Naive B cell (primary cell): ENCODE data around the gene ARID1B. TPM values are rescaled to one million over a fixed set of nuclear protein-coding genes. Genes with fewer than 3 reads are reported as not detected.

ENCODE experiments used
- ATAC-seq, 2 donors: fragments of 150-1000 bp; cut with Tn5 transposase; 2 replicates each; pipeline ENCODE4 v1.10.0; 2021; ENCODE audit warnings: low read depth in 2 of 2, mild to moderate bottlenecking in 2 of 2, moderate library complexity in 2 of 2
- DNase-seq: peaks from one replicate; pipeline ENCODE4 v3.0.0; 2022
- H3K27ac Mint-ChIP-seq, 6 donors: one replicate each; pipeline ENCODE4 v1.8.0; 2020 to 2022; ENCODE audit warnings: mild to moderate bottlenecking in 6 of 6, mixed read lengths in 6 of 6, moderate library complexity in 5 of 6, inconsistent platforms in 2 of 6
- H3K27me3 Mint-ChIP-seq, 3 donors: one replicate each; pipeline ENCODE4 v1.8.0; 2021 to 2022; ENCODE audit warnings: mixed read lengths in 3 of 3, mild to moderate bottlenecking in 1 of 3
- H3K36me3 Mint-ChIP-seq, 2 donors: one replicate each; pipeline ENCODE4 v1.8.0; 2020 to 2022; ENCODE audit warnings: mixed read lengths in 2 of 2, inconsistent platforms in 1 of 2, mild to moderate bottlenecking in 1 of 2
- H3K4me1 Mint-ChIP-seq, 3 donors: one replicate each; pipeline ENCODE4 v1.8.0; 2020 to 2022; ENCODE audit warnings: mixed read lengths in 3 of 3, inconsistent platforms in 1 of 3, mild to moderate bottlenecking in 1 of 3, moderate library complexity in 1 of 3
- H3K4me3 Mint-ChIP-seq, 8 donors: one replicate each; pipeline ENCODE4 v1.8.0; 2020 to 2022; ENCODE audit warnings: mild to moderate bottlenecking in 8 of 8, mixed read lengths in 8 of 8, moderate library complexity in 8 of 8, inconsistent platforms in 2 of 8
- H3K9me3 Mint-ChIP-seq, 7 donors: one replicate each; pipeline ENCODE4 v1.8.0; 2020 to 2022; ENCODE audit warnings: mixed read lengths in 7 of 7, mild to moderate bottlenecking in 5 of 7, inconsistent platforms in 2 of 7, moderate library complexity in 1 of 7
- polyA plus RNA-seq, 6 donors: library from polyadenylated mRNA; unstranded; fragments of 300-500 nt; fragmentation: Illumina TruSeq; gene quantifications; one replicate each; pipeline ENCODE4 v1.2.3, GENCODE V29; 2021; ENCODE audit warnings: low read depth in 6 of 6

The ARID1B gene
- polyA plus RNA-seq, 6 donors from 2014 or later = 16.6 to 44.1 (median 27.5) TPM

GRCh38 chr6:157074969-157075368, 297.8 kb downstream of the ARID1B start:
- no peak overlapping the region for H3K4me3 Mint-ChIP-seq
- ATAC-seq = no peak
- H3K27ac Mint-ChIP-seq = peak overlapping the region in 1 of 6 donors; percentile 43
- no peak for DNase-seq
- no peaks in the 10 kb centered on the region for H3K27me3 Mint-ChIP-seq
- H3K9me3 Mint-ChIP-seq = peaks cover 0 to 8% (median 4%) of the 10 kb centered on the region in 7 donors
- peaks cover 37 to 84% (median 80%) of the 10 kb centered on the region in 3 donors for H3K4me1 Mint-ChIP-seq
- H3K36me3 Mint-ChIP-seq = peaks cover 0 to 26% of the 10 kb centered on the region in 2 donors

- Mint-ChIP-seq H3K27me3 (no peaks in the 10 kb centered on the region), H3K4me3 (peak overlapping the region in 7 of 8 donors; percentile 38 to 81 (median 63)), H3K9me3 (peaks cover 0 to 8% (median 4%) of the 10 kb centered on the region in 7 donors), H3K27ac (peak overlapping the region in 5 of 6 donors; percentile 16 to 88 (median 76)), H3K36me3 (peaks cover 0 to 25% of the 10 kb centered on the region in 2 donors), H3K4me1 (peaks cover 38 to 85% (median 81%) of the 10 kb centered on the region in 3 donors)
- no peak for DNase-seq
- peak in 1 of 2 donors; percentile 29 for ATAC-seq
Observed at GRCh38 chr6:157075549-157076450, 298.6 kb downstream of the ARID1B start.

- Mint-ChIP-seq H3K27me3 (no peaks in the 10 kb centered on the region), H3K27ac (peak overlapping the region in 3 of 6 donors; percentile 65 to 83 (median 76)), H3K4me1 (peaks cover 38 to 82% (median 81%) of the 10 kb centered on the region in 3 donors), H3K9me3 (peaks cover 0 to 8% (median 4%) of the 10 kb centered on the region in 7 donors), H3K36me3 (peaks cover 0 to 18% of the 10 kb centered on the region in 2 donors), H3K4me3 (peak overlapping the region in 5 of 8 donors; percentile 12 to 81 (median 63))
- no peak for DNase-seq
- no peak for ATAC-seq
Observed at GRCh38 chr6:157076451-157076822, 299.3 kb downstream of the ARID1B start.

- H3K4me1 Mint-ChIP-seq = peaks cover 42 to 85% (median 82%) of the 10 kb centered on the region in 3 donors
- H3K9me3 Mint-ChIP-seq = peaks cover 0 to 4% (median 0%) of the 10 kb centered on the region in 7 donors
- peaks cover 0 to 16% of the 10 kb centered on the region in 2 donors for H3K36me3 Mint-ChIP-seq
- peak overlapping the region in 5 of 8 donors; percentile 7 to 32 (median 19) for H3K4me3 Mint-ChIP-seq
- H3K27ac Mint-ChIP-seq = peak overlapping the region in 5 of 6 donors; percentile 35 to 88 (median 71)
- H3K27me3 Mint-ChIP-seq = no peaks in the 10 kb centered on the region
- ATAC-seq (no peak), DNase-seq (no peak)
Observed at GRCh38 chr6:157077251-157077650, 300.1 kb downstream of the ARID1B start.

GRCh38 chr6:157078326-157078725, 301.1 kb downstream of the ARID1B start:
- Mint-ChIP-seq H3K4me3 (peak overlapping the region in 2 of 8 donors; percentile 6 to 10), H3K4me1 (peaks cover 48 to 95% (median 88%) of the 10 kb centered on the region in 3 donors), H3K9me3 (peaks cover 0 to 4% (median 0%) of the 10 kb centered on the region in 7 donors), H3K36me3 (peaks cover 0 to 16% of the 10 kb centered on the region in 2 donors), H3K27me3 (no peaks in the 10 kb centered on the region), H3K27ac (peak overlapping the region in 3 of 6 donors; percentile 11 to 85 (median 39))
- no peak for ATAC-seq
- no peak for DNase-seq

- DNase-seq (no peak), ATAC-seq (no peak)
- H3K4me3 Mint-ChIP-seq = peak overlapping the region in 5 of 8 donors; percentile 15 to 57 (median 50)
- peak overlapping the region in 4 of 6 donors; percentile 41 to 63 (median 52) for H3K27ac Mint-ChIP-seq
- no peaks in the 10 kb centered on the region for H3K27me3 Mint-ChIP-seq
- H3K9me3 Mint-ChIP-seq = peaks cover 0 to 4% (median 0%) of the 10 kb centered on the region in 7 donors
- H3K4me1 Mint-ChIP-seq = peaks cover 49 to 90% (median 88%) of the 10 kb centered on the region in 3 donors
- peaks cover 0 to 11% of the 10 kb centered on the region in 2 donors for H3K36me3 Mint-ChIP-seq
Observed at GRCh38 chr6:157079277-157079676, 302.1 kb downstream of the ARID1B start.

GRCh38 chr6:157079771-157080170, 302.6 kb downstream of the ARID1B start:
- Mint-ChIP-seq H3K4me1 (peaks cover 49 to 88% (median 86%) of the 10 kb centered on the region in 3 donors), H3K4me3 (peak overlapping the region in 6 of 8 donors; percentile 15 to 66 (median 55)), H3K27ac (peak overlapping the region in 3 of 6 donors; percentile 29 to 63 (median 41)), H3K36me3 (peaks cover 0 to 12% of the 10 kb centered on the region in 2 donors), H3K9me3 (peaks cover 0 to 4% (median 0%) of the 10 kb centered on the region in 7 donors), H3K27me3 (no peaks in the 10 kb centered on the region)
- ATAC-seq = peak; percentile 60 to 61
- no peak for DNase-seq

- no peaks in the 10 kb centered on the region for H3K27me3 Mint-ChIP-seq
- ATAC-seq (no peak), DNase-seq (no peak)
- peaks cover 9 to 19% of the 10 kb centered on the region in 2 donors for H3K36me3 Mint-ChIP-seq
- H3K27ac Mint-ChIP-seq = peak overlapping the region in 1 of 6 donors; percentile 27
- H3K9me3 Mint-ChIP-seq = no peaks in the 10 kb centered on the region
- H3K4me1 Mint-ChIP-seq = peaks cover 43 to 82% (median 78%) of the 10 kb centered on the region in 3 donors
- H3K4me3 Mint-ChIP-seq = peak overlapping the region in 1 of 8 donors; percentile 12
Observed at GRCh38 chr6:157080986-157081391, 303.8 kb downstream of the ARID1B start.

- Mint-ChIP-seq H3K4me3 (peak overlapping the region in 2 of 8 donors; percentile 53 to 78), H3K36me3 (peaks cover 9 to 32% of the 10 kb centered on the region in 2 donors), H3K4me1 (peaks cover 34 to 66% (median 58%) of the 10 kb centered on the region in 3 donors), H3K27me3 (no peaks in the 10 kb centered on the region), H3K9me3 (no peaks in the 10 kb centered on the region), H3K27ac (peak overlapping the region in 3 of 6 donors; percentile 80 to 87 (median 84))
- DNase-seq (no peak), ATAC-seq (peak; percentile 55 to 78)
Observed at GRCh38 chr6:157083343-157083742, 306.2 kb downstream of the ARID1B start.

GRCh38 chr6:157086632-157087031, 309.5 kb downstream of the ARID1B start:
- ATAC-seq (no peak), DNase-seq (no peak)
- H3K4me3 Mint-ChIP-seq = no peak overlapping the region
- H3K36me3 Mint-ChIP-seq = peaks cover 20 to 32% of the 10 kb centered on the region in 2 donors
- peaks cover 29 to 49% (median 47%) of the 10 kb centered on the region in 3 donors for H3K4me1 Mint-ChIP-seq
- H3K27me3 Mint-ChIP-seq = no peaks in the 10 kb centered on the region
- H3K27ac Mint-ChIP-seq = peak overlapping the region in 1 of 6 donors; percentile 78
- no peaks in the 10 kb centered on the region for H3K9me3 Mint-ChIP-seq

- no peaks in the 10 kb centered on the region for H3K27me3 Mint-ChIP-seq
- H3K9me3 Mint-ChIP-seq = no peaks in the 10 kb centered on the region
- DNase-seq (no peak), ATAC-seq (no peak)
- peak overlapping the region in 1 of 8 donors; percentile 5 for H3K4me3 Mint-ChIP-seq
- H3K27ac Mint-ChIP-seq = peak overlapping the region in 2 of 6 donors; percentile 72 to 88
- H3K36me3 Mint-ChIP-seq = peaks cover 20 to 35% of the 10 kb centered on the region in 2 donors
- peaks cover 27 to 46% (median 43%) of the 10 kb centered on the region in 3 donors for H3K4me1 Mint-ChIP-seq
Observed at GRCh38 chr6:157087974-157088373, 310.8 kb downstream of the ARID1B start.

- peak overlapping the region; percentile 1 to 97 (median 66) for H3K27ac Mint-ChIP-seq
- peaks cover 29 to 46% (median 45%) of the 10 kb centered on the region in 3 donors for H3K4me1 Mint-ChIP-seq
- H3K27me3 Mint-ChIP-seq = no peaks in the 10 kb centered on the region
- DNase-seq (no peak), ATAC-seq (no peak)
- H3K4me3 Mint-ChIP-seq = peak overlapping the region in 2 of 8 donors; percentile 0 to 4
- peaks cover 20 to 41% of the 10 kb centered on the region in 2 donors for H3K36me3 Mint-ChIP-seq
- H3K9me3 Mint-ChIP-seq = no peaks in the 10 kb centered on the region
Observed at GRCh38 chr6:157088841-157089240, 311.7 kb downstream of the ARID1B start.

GRCh38 chr6:157089258-157089657, 312.1 kb downstream of the ARID1B start:
- peaks cover 20 to 44% of the 10 kb centered on the region in 2 donors for H3K36me3 Mint-ChIP-seq
- DNase-seq (no peak), ATAC-seq (no peak)
- H3K27me3 Mint-ChIP-seq = no peaks in the 10 kb centered on the region
- no peaks in the 10 kb centered on the region for H3K9me3 Mint-ChIP-seq
- H3K4me3 Mint-ChIP-seq = no peak overlapping the region
- peaks cover 33 to 49% (median 48%) of the 10 kb centered on the region in 3 donors for H3K4me1 Mint-ChIP-seq
- H3K27ac Mint-ChIP-seq = peak overlapping the region in 4 of 6 donors; percentile 65 to 97 (median 80)
